NCI-H226 (cell line): ENCODE results near the gene ARHGEF40.

Experiments
- DNase-seq: peaks from one replicate; pipeline ENCODE4 v3.0.0-alpha.2; 2015

The ARHGEF40 gene

DNA sequence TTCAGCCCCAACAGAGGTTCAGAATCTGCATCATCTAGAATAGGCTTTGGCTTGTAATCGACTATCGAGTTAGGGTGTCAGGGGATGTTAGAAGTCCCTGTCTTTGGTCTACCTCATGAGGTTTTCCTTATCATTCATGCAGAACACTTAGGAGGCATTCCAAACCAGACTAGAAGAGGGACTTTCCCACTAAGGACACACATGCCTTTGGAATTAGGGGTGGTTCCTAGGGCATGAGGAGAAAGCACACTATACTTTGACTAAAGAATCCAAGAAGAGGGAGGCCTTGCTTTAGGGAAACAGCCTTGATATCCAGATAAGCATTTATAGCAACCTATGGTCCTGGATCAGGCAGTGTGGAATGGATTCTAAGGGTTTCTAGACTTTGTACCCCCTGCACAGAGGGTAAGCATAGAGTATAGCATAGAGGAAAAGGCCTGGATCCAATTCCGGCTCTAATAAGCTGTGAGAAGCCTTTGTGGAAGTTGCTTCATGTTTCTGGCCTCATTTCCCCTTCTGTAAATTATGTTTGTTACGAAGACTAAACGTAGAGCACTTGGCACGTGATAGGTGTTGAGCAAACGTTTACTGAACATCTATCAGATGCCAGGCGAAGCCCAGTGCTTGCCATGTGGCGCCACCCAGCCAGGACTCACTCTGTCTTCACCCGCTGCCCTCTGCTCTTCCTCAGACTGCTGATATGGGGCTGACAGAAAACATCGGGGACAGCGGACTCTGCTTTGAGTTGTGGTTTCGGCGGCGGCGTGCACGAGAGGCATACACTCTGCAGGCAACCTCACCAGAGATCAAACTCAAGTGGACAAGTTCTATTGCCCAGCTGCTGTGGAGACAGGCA lies 15.1 kb downstream of the ARHGEF40 start:
- peak; percentile 81 for DNase-seq

GRCh38 chr14:21086908-21087293 lies 16.8 kb downstream of the ARHGEF40 start:
- no peak for DNase-seq

DNA sequence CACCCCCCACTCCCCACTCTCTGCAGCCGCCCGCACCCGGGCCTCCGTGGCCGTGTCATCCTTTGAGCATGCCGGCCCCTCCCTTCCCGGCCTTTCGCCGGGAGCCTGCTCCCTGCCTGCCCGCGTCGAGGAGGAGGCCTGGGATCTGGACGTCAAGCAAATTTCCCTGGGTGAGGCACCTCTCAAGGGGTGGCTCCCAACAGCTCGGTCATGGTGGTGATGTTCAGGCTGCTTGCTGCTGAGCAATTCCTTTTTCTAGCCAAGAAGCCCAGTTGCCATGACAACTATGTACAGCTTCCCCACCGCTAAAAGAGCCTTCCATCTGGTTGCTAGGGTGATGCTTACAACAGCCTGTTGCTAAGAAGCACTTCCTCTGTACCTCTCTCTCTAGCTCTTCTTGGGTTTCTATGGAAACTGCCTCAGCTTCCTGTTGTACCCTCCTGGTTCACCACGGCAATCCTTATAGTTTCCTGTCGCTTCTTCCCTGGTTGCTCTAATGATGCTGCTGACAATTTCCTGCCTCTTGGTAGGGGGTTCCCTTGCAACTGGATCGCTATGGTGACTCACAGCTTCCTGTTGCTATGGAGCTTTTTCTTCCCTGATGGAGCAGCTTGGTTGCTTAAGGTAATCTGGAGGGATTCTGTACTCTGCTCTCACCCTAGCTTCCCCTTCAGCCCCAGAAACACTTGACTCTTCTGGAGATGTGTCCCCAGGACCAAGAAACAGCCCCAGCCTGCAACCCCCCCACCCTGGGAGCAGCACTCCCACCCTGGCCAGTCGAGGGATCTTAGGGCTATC lies 17.4 kb downstream of the ARHGEF40 start:
- peak; percentile 89 for DNase-seq

DNA sequence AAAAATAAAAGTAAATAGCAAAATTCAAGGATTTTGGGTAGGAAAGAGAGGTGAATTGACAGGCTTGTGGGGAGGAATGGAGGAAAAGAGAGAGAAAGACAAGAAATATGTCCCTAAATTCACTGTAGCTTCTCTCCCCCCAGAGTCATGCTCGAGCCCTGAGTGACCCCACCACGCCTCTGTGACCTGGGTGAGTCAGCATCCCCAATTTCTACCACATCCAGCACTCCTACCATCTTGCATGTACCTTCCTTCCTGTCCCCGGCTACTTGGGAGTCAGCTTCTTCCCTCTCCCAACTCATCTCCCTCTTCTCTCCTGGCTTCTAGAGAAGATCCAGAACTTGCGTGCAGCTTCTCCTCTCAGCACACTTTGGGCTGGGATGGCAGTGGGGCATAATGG lies 18.6 kb downstream of the ARHGEF40 start:
- no peak for DNase-seq

DNA sequence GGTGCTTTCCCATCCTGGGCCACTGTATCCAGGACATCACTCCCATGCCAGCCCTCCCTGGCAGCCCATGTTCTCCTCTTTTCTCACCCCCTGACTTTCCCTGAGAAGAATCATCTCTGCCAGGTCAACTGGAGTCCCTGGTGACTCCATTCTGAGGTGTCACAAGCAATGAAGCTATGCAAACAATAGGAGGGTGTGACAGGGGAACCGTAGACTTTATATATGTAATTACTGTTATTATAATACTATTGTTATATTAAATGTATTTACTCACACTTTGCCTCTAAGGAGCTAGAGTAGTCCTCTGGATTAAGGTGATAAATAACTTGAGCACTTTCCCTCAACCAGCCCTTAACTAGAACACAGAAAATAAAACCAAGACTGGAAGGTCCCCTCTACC lies 19.2 kb downstream of the ARHGEF40 start:
- no peak for DNase-seq

DNA sequence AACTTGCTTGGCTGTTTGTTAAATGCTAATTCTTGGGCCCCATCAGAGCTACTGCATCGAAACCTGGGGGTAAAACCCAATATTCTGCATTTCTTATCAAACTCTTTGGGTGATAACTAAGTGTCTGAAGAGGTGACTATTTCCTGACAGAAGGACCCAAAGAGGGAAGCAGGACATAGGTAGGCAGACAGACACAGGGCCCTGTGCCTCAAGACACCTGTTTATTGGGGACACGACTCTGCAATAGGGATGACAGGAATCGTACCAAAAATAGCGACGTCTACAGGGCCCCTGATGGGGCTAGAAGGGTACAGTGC lies 19.7 kb downstream of the ARHGEF40 start:
- no peak for DNase-seq

DNA sequence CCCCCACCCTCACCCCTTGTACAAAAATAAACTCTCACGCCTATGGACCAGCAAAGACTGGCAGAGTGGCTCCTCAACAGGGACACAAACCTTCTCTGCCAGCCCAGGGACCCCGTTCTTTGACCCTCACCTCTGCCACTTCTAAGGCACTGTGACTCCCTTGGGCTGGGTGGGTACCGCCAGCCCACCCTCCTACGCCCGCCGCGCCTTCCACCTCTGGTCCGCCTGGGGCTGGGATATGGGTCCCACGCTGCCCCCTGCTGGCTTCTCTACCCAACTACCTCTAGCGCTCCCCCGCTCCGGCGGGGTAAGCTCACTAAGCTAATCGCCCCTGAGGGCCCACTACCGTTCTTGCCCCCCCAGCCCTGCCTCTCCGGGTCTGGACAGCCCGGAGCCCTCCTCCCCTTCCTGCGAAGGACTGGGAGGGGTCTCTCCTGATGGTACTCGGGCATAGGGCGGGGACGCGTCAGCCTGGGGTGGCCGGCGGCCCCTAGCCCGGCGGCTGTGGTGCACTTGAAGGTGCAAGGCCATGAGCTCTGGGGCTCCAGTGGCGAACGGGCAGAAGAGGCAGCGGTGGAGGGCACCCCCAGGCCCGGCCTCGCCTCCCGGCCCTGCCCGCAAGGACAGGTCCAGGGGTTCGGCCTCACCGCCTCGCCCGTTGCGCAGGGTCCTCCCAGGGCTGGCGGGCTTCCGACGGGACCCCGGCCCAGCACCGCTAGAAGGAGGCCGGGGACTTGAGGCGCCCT lies 20.3 kb downstream of the ARHGEF40 start:
- DNase-seq, result no peak

- no peak for DNase-seq
These were observed 21.0 kb downstream of the ARHGEF40 start for GRCh38 chr14:21090940-21091663.

DNA sequence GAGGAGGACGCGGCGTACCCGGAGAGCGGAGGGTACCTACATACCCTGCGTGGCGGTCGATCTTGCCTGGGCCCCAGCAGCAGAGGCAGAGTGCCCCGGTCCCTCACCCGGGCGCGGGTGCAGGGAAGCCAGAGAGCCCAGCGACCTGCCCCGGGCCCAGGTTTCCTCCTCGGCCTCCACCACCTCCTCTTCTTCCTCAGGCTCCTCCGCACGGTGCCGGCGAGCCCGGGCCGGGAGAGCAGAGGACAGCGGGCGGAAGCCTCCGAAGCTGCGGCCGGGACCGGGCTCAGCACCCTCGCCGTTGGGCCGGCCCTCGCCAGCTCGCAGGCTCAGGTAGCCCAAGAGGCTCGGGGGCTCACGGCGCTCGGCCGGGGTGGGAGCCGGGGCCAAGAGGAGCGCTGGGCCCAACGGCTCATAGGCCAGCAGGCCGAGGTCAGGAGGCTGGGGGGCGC lies 21.7 kb downstream of the ARHGEF40 start:
- DNase-seq, result no peak

DNA sequence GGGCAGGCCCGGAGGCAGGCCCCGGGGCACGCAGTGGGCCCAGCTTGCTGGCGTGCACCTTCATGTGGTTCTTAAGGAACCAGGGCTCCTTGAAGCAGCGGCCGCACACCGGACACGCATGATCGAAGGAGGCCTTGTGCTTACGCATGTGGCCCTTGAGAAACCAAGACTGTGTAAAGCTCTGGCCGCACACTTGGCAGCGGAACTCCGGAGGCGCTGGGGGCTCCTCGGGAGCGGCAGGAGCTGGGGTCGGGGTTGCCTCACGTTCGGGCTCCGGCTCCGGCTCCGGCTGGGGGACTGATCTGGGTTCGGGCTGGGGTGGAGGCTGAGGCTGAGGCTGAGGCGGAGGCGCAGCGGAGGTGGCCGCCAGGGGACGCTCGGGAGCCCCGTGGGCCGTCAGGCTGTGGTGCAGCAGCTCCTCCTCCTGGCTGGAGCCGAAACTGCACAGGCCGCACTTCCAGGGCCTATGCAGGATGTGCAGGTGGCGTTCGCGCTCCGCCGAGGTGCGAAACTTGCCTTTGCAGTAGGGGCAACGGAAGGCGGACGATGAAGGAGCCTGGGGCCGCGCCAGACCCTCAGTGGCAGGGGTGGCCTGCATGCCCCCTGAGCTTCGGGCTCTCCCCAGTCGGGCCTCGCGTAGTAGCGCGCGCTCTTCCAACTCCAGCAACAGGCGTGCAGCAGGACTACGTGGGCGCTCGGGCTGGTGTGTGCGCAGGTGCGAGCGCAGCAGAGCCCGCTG lies 22.3 kb downstream of the ARHGEF40 start:
- DNase-seq, result peak; percentile 22

DNA sequence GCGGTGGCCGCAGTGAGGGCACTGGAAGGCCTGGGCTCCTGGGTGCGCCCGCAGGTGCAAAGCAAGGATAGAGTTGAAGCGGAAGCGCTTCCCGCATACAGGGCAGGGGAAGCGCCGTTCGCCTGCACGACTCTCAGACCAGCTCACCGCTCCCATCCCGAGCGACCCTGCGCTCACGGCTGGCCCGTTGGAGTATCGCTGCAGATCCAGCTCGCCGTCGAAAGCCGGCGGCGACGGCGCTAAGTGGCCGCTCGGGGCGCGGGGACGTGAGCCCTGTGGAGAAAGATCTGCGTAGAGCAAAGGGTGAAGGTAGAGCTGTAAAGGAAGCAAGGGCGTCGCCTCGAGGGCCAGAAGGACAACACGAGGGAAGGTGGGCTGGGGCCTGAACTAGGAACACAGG lies 22.9 kb downstream of the ARHGEF40 start:
- DNase-seq, result no peak

DNA sequence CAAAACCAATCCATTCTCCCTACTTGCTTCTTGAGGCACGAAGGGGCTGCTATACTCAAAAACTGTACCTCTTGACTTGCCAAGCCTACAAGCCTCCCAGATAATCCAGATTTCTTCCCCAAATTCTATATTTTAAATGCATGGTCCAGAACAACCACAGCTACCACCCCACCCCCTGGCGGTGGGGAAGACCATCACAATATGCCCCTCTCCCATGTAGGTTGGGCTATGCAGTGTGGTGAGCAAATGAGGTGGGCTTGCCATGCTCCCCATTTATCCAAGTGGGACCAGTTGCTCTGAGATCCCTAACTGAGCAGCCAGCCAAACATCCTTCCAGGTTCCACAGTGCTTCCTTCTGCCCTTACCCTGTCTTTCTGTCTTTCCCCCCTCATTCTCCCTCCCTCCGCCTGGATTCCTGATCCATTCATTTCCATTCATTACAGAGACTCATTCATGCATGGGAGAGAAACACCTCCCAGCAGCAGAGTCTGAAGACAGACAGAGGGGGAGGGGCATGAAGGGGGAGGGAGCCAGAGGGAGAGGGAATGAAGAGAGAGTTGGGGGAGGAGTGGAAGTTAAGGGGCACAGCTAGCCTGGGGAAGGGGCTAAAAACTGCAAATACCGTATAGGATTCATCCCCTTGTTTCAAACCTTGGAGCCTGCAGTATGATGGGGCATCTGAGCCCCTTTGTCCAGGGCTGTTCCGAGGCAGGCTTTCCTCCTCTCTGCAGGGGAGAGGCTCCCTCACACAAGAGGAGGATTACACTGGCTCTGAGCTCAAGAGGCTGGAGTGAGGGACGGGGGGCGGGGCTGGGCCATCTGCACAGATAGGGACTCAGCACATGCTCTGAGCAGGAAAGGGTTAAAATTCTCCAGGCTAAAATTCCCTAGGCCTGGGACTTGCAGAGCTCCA lies 23.9 kb downstream of the ARHGEF40 start:
- DNase-seq, result no peak

GRCh38 chr14:21095430-21096205 lies 25.5 kb downstream of the ARHGEF40 start:
- DNase-seq, result peak; percentile 30

DNA sequence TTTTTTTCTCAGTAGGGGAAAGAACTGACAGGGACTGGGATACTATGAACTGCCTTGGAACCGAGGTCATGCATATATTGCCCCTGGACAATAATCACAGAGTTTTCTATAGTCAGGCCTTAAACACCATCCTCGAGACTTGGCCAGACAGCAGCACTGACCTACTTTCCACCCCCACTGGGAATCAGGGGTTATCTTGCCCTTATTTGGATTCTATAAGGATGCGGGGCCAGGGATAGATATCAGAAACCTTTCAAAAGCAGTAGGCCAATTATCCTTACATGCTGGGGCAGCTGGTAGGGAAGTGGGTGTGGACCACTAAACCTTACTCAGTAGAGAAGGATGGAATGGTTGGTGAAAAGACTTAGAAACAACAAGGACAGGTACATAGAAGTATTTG lies 26.3 kb downstream of the ARHGEF40 start:
- no peak for DNase-seq

GRCh38 chr14:21096978-21097635 lies 27.0 kb downstream of the ARHGEF40 start:
- DNase-seq, result no peak

DNA sequence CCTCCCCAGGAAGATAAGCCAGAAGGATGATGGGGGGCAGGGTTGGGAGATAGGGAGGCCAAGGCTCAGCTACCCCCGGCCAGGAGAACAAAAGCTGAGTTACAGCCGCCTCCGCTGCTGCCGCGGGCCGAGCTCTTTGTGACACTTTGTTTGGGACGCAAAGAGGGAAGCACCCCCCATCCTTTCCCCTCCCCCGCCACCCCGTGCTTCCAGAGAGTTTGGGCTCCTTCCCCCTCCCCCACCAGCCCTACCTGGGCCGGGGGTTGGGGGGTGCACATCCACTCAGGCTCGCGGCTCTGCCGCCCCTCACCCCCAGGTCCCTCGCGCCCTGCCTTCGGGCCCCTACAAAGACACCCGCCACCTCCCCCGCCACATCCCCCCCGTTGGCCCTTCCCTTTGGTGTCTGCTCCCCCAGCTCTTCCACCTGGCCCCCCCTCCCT lies 27.6 kb downstream of the ARHGEF40 start:
- no peak for DNase-seq

GRCh38 chr14:21098076-21098891 lies 28.2 kb downstream of the ARHGEF40 start, which contains the start of gene ZNF219:
ZNF219 (minus strand) TSS chr14:21098655; CDS start chr14:21093591, 5,064 bp downstream.
- peak; percentile 64 for DNase-seq

GRCh38 chr14:21098892-21099595 lies 28.9 kb downstream of the ARHGEF40 start:
- DNase-seq, result no peak
